Tibial nerve (tissue), 4 donors: ENCODE measurements around the gene PHKA1.

Experiments
- EP300 ChIP-seq, 2 donors: sonication (generic); formaldehyde crosslinking; IDR thresholded peaks; one replicate each; pipeline ENCODE4 v1.6.1; 2017; ENCODE audit warnings: antibody characterized with exemption in 2 of 2, mild to moderate bottlenecking in 1 of 2
- POLR2A ChIP-seq, 2 donors: fragments of 450-650 bp; IDR thresholded peaks; one replicate each; pipeline ENCODE4 v1.6.1; 2017; ENCODE audit warnings: antibody characterized with exemption in 2 of 2, mild to moderate bottlenecking in 2 of 2, moderate library complexity in 2 of 2
- TF ChIP-seq, protein P1 (sequence below), 5 experiments: fragments of 200-600 bp in 3 of 5; fragments of 450-650 bp in 2 of 5; sonication (generic) in 3 of 5; IDR thresholded peaks; one replicate each; pipeline ENCODE4 v1.5.1; 2016 to 2019; ENCODE audit warnings: antibody characterized with exemption in 5 of 5, mild to moderate bottlenecking in 3 of 5, moderate library complexity in 2 of 5

DNA sequence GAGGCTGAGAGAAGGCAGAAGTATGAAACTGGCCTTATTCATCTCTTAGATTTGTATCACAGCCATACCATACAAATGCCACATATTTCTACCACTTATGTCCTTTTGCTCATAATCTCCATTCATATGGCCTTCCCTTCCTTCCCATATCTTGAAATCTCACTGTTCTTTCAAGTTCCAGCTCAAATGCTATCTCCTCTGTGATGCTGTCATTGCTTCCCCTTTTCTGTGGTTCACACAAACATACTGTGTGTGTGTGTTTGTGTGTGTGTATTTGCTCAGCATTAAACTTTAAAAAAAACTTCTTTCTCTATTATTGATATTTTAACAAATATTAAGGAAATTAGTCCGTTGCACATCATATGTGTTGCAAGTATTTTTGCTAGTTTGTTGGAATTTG, 26.7 kb downstream of the PHKA1 start:
- TF ChIP-seq, protein P1, sequence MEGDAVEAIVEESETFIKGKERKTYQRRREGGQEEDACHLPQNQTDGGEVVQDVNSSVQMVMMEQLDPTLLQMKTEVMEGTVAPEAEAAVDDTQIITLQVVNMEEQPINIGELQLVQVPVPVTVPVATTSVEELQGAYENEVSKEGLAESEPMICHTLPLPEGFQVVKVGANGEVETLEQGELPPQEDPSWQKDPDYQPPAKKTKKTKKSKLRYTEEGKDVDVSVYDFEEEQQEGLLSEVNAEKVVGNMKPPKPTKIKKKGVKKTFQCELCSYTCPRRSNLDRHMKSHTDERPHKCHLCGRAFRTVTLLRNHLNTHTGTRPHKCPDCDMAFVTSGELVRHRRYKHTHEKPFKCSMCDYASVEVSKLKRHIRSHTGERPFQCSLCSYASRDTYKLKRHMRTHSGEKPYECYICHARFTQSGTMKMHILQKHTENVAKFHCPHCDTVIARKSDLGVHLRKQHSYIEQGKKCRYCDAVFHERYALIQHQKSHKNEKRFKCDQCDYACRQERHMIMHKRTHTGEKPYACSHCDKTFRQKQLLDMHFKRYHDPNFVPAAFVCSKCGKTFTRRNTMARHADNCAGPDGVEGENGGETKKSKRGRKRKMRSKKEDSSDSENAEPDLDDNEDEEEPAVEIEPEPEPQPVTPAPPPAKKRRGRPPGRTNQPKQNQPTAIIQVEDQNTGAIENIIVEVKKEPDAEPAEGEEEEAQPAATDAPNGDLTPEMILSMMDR (IDR thresholded peaks at IDR 0.05), result no peak
- TF ChIP-seq POLR2A (IDR thresholded peaks at IDR 0.05) (no peak), EP300 (IDR thresholded peaks at IDR 0.05) (no peak)
